Neural crest cell (in vitro differentiated cells): ENCODE measurements around the gene CMIP. TPM values are rescaled to one million over a fixed set of nuclear protein-coding genes. Genes with fewer than 3 reads are reported as not detected.

Experiments
- DNase-seq: peaks from one replicate; pipeline ENCODE4 v3.0.0; 2021; ENCODE audit warnings: low read depth, mixed read lengths, low spot score
- H3K27ac Mint-ChIP-seq: one replicate; pipeline ENCODE4 v1.8.0; 2021; ENCODE audit warnings: mild to moderate bottlenecking, mixed read lengths; ENCODE audit not compliant: unreplicated experiment
- H3K27me3 Mint-ChIP-seq: 2 replicates; pipeline ENCODE4 v1.8.0; 2021; ENCODE audit warnings: low read depth, mild to moderate bottlenecking, mixed read lengths
- H3K36me3 Mint-ChIP-seq: 2 replicates; pipeline ENCODE4 v1.8.0; 2021; ENCODE audit warnings: low read depth, mild to moderate bottlenecking, mixed read lengths
- H3K4me1 Mint-ChIP-seq: 2 replicates; pipeline ENCODE4 v1.8.0; 2021; ENCODE audit warnings: mixed read lengths
- H3K4me3 Mint-ChIP-seq: one replicate; pipeline ENCODE4 v1.8.0; 2021; ENCODE audit warnings: mild to moderate bottlenecking, mixed read lengths
- H3K9me3 Mint-ChIP-seq: 2 replicates; pipeline ENCODE4 v1.8.0; 2021; ENCODE audit warnings: mixed read lengths
- CTCF ChIP-seq: fragments of 200-600 bp; sonication (generic); conservative IDR thresholded peaks from 2 replicates; pipeline ENCODE4 v1.5.0; 2021; ENCODE audit warnings: antibody characterized with exemption, mild to moderate bottlenecking
- total RNA-seq: library from RNA; stranded (reverse); gene quantifications from 2 replicates; pipeline ENCODE4 v1.2.1, GENCODE V29; 2021

The CMIP gene
- total RNA-seq, 1 donor from 2014 or later = 41.2 TPM

- DNase-seq = no peak
- H3K36me3 Mint-ChIP-seq = peaks cover 14% of the 10 kb centered on the region
- peaks cover 10% of the 10 kb centered on the region for H3K4me1 Mint-ChIP-seq
- H3K4me3 Mint-ChIP-seq = no peak overlapping the region
- no peaks in the 10 kb centered on the region for H3K9me3 Mint-ChIP-seq
- H3K27me3 Mint-ChIP-seq = no peaks in the 10 kb centered on the region
- H3K27ac Mint-ChIP-seq = no peak overlapping the region
- TF ChIP-seq CTCF = no peak
Observed at GRCh38 chr16:81705261-81705660, 260.7 kb downstream of the CMIP start.

GRCh38 chr16:81706327-81707295, 262.0 kb downstream of the CMIP start:
- peaks cover 14% of the 10 kb centered on the region for H3K36me3 Mint-ChIP-seq

GRCh38 chr16:81707411-81708265, 263.0 kb downstream of the CMIP start:
- TF ChIP-seq CTCF = no peak
- no peak for DNase-seq
- Mint-ChIP-seq H3K9me3 (no peaks in the 10 kb centered on the region), H3K27ac (no peak overlapping the region), H3K36me3 (peaks cover 11% of the 10 kb centered on the region), H3K27me3 (peaks cover 3% of the 10 kb centered on the region), H3K4me3 (no peak overlapping the region), H3K4me1 (peaks cover 28% of the 10 kb centered on the region)

More at GRCh38 chr16:81706327-81707295, 262.0 kb downstream of the CMIP start:
- H3K4me3 Mint-ChIP-seq = no peak overlapping the region
- H3K27me3 Mint-ChIP-seq = peaks cover 2% of the 10 kb centered on the region
- TF ChIP-seq CTCF = no peak
- H3K27ac Mint-ChIP-seq = peak overlapping the region; percentile 20
- H3K4me1 Mint-ChIP-seq = peaks cover 23% of the 10 kb centered on the region
- no peak for DNase-seq
- no peaks in the 10 kb centered on the region for H3K9me3 Mint-ChIP-seq

GRCh38 chr16:81708266-81709015, 263.8 kb downstream of the CMIP start:
- Mint-ChIP-seq H3K9me3 (no peaks in the 10 kb centered on the region), H3K27me3 (peaks cover 3% of the 10 kb centered on the region)

More at GRCh38 chr16:81708266-81709015, 263.8 kb downstream of the CMIP start:
- Mint-ChIP-seq H3K36me3 (peaks cover 7% of the 10 kb centered on the region), H3K4me3 (no peak overlapping the region), H3K4me1 (peaks cover 28% of the 10 kb centered on the region), H3K27ac (no peak overlapping the region)
- TF ChIP-seq CTCF = no peak
- DNase-seq = no peak
